K562 (cell line): ENCODE measurements around the gene EXOSC9. TPM values are rescaled to one million over a fixed set of nuclear protein-coding genes. Genes with fewer than 3 reads are reported as not detected.

Experiments
- CREB3L1 ChIP-seq: fragments of 450-650 bp; IDR thresholded peaks from 2 replicates; pipeline ENCODE4 v1.6.1; 2014; ENCODE audit warnings: low read depth, mild to moderate bottlenecking, moderate library complexity, borderline replicate concordance
- GATA2 ChIP-seq: sonication (generic); formaldehyde crosslinking; IDR thresholded peaks from 2 replicates; pipeline ENCODE4 v1.4.0; 2020; ENCODE audit warnings: mild to moderate bottlenecking, missing genetic modification reagents
- HNRNPK ChIP-seq: fragments of 200-400 bp; formaldehyde crosslinking; IDR thresholded peaks from one replicate; pipeline ENCODE4 v1.6.1; 2018; ENCODE audit warnings: mild to moderate bottlenecking, low read depth, low read length; ENCODE audit not compliant: poor library complexity, severe bottlenecking
- JUN ChIP-seq, 2 experiments: sonication (generic) in 1 of 2; formaldehyde crosslinking in 1 of 2; IDR thresholded peaks; 2 replicates each; pipeline versions ENCODE4 v1.6.1 to v1.8.0; 2012 to 2022; ENCODE audit warnings: borderline replicate concordance in 2 of 2, mild to moderate bottlenecking in 2 of 2, improper control_type of control experiment in 1 of 2, low read depth in 1 of 2, low read length in 1 of 2, missing genetic modification reagents in 1 of 2
- KLF6 ChIP-seq: fragments of 250-450 bp; sonication (Bioruptor Pico); IDR thresholded peaks from 2 replicates; pipeline ENCODE4 v1.4.0; 2020; ENCODE audit warnings: mild to moderate bottlenecking, moderate library complexity, borderline replicate concordance
- NCOA2 ChIP-seq, 2 experiments: fragments of 450-650 bp; IDR thresholded peaks; 2 replicates each; pipeline ENCODE4 v1.6.1; 2018; ENCODE audit warnings: mild to moderate bottlenecking in 2 of 2, moderate library complexity in 1 of 2; ENCODE audit not compliant: partially characterized antibody in 2 of 2
- NR1H2 ChIP-seq: sonication (generic); formaldehyde crosslinking; IDR thresholded peaks from 2 replicates; pipeline ENCODE4 v1.4.0; 2020; ENCODE audit warnings: mild to moderate bottlenecking, missing genetic modification reagents
- RBM15 ChIP-seq: fragments of 200-400 bp; formaldehyde crosslinking; IDR thresholded peaks from 2 replicates; pipeline ENCODE4 v1.6.1; 2018; ENCODE audit warnings: mild to moderate bottlenecking, low read length, moderate library complexity; ENCODE audit not compliant: insufficient read depth
- SMAD1 ChIP-seq: fragments of 150-350 bp; IDR thresholded peaks from 2 replicates; pipeline ENCODE4 v1.6.1; 2014; ENCODE audit warnings: low read length, low read depth; ENCODE audit not compliant: partially characterized antibody
- TRIM25 ChIP-seq: fragments of 450-650 bp; IDR thresholded peaks from 2 replicates; pipeline ENCODE4 v1.7.0; 2016; ENCODE audit warnings: borderline replicate concordance
- TRIM28 ChIP-seq: fragments of 450-650 bp; IDR thresholded peaks from 2 replicates; pipeline ENCODE4 v1.6.1; 2017
- ZKSCAN8 ChIP-seq: fragments of 200-800 bp; sonication (Bioruptor generic); IDR thresholded peaks from 2 replicates; pipeline ENCODE4 v1.6.1; 2016; ENCODE audit warnings: missing genetic modification characterization, missing compliant biosample characterization
- ZNF395 ChIP-seq: fragments of 200-800 bp; sonication (Bioruptor generic); IDR thresholded peaks from 2 replicates; pipeline ENCODE4 v1.6.1; 2017; ENCODE audit warnings: missing genetic modification characterization, missing compliant biosample characterization
- polyA plus RNA-seq, 8 experiments: library from polyadenylated mRNA; depleted of rRNA in 4 of 8; stranded (reverse) in 5 of 8; unstranded in 3 of 8; fragments of >200 nt; fragmentation: Nextera tagmentation in 2 of 8; fragmentation: Illumina TruSeq in 1 of 8; extraction: Ambion mirVana in 2 of 8; extraction: Trizol in 1 of 8; gene quantifications; 2 replicates each; pipeline versions ENCODE4 v1.2.1 to v1.2.3, GENCODE V29; 2011 to 2014; ENCODE audit warnings: inconsistent platforms in 1 of 8, missing spikeins in 1 of 8
- total RNA-seq, 7 experiments: library from RNA; depleted of rRNA in 6 of 7; stranded (reverse); fragments of >200 nt in 6 of 7; fragmentation: Illumina TruSeq in 2 of 7; extraction: Trizol in 2 of 7; gene quantifications; 2 replicates each; pipeline versions ENCODE4 v1.2.1 to v1.2.3, GENCODE V29; 2011 to 2021; ENCODE audit warnings: low replicate concordance in 1 of 7
- TF ChIP-seq, protein P1 (sequence below): fragments of 250-450 bp; sonication (Bioruptor Pico); IDR thresholded peaks from 2 replicates; pipeline ENCODE4 v1.4.0; 2020; ENCODE audit warnings: mild to moderate bottlenecking, moderate library complexity
- TF ChIP-seq, protein P2 (sequence below), 2 experiments: fragments of 450-650 bp in 1 of 2; sonication (generic) in 1 of 2; formaldehyde crosslinking in 1 of 2; IDR thresholded peaks in 1 of 2; conservative IDR thresholded peaks in 1 of 2; 2 replicates each; pipeline versions ENCODE4 v1.6.1 to v1.8.1; 2016 to 2023; ENCODE audit warnings: mild to moderate bottlenecking in 2 of 2, moderate library complexity in 2 of 2, inconsistent platforms in 1 of 2, missing genetic modification reagents in 1 of 2
- TF ChIP-seq, protein P3 (sequence below): fragments of 450-650 bp; IDR thresholded peaks from 2 replicates; pipeline ENCODE4 v1.6.1; 2016; ENCODE audit warnings: missing biosample characterization, missing genetic modification characterization

The EXOSC9 gene
- total and polyA plus RNA-seq, 9 of the 15 experiments (the other 6 are each of a cell fraction or from before 2014, with no cell fraction given), result 64.7 to 166 (median 115) TPM

DNA sequence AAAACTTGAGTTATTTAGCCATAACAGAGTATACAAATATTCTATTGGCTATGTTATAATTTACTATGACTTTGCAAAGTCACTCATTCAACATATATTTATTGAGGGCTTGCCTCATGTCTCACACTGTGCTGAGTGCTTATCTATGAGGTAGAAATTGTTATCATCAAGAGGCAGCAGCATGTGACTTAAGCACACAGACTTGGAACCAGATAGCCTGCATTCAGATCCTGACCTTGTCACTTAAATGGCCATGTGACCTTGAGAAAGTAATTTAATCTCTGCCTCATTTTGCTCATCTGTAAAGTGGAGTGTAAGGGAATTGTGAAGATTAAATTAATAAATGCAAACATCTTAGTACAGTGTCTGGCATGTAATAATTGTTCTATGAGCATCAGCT lies 10.1 kb upstream of the EXOSC9 start (continued):
- TF ChIP-seq TRIM25 (no peak), GATA2 (CRISPR knock-in tag) (peak; percentile 85), ZNF395 (CRISPR knock-in tag) (peak; percentile 84; the same call in 1 of the 2 replicates), CREB3L1 (peak; percentile 27; the same call in 1 of the 2 replicates), JUN (IDR thresholded peaks at IDR 0.05; ENCODE audit: borderline replicate concordance, low read depth, low read length) (0 out of 2 replicates have a peak, but pooled peaks have one; percentile 23), JUN (CRISPR knock-in tag; IDR thresholded peaks at IDR 0.05; ENCODE audit: borderline replicate concordance) (no peak), NR1H2 (CRISPR knock-in tag) (peak; percentile 36; the same call in 1 of the 2 replicates), ZKSCAN8 (no peak), HNRNPK (no peak), TRIM28 (no peak), SMAD1 (no peak), KLF6 (CRISPR knock-in tag) (no peak), RBM15 (no peak), NCOA2 (IDR thresholded peaks at IDR 0.05; ENCODE audit: partially characterized antibody in 2 of 2) (peak in 1 of 2 experiments; percentile 45)
- TF ChIP-seq, protein P1, sequence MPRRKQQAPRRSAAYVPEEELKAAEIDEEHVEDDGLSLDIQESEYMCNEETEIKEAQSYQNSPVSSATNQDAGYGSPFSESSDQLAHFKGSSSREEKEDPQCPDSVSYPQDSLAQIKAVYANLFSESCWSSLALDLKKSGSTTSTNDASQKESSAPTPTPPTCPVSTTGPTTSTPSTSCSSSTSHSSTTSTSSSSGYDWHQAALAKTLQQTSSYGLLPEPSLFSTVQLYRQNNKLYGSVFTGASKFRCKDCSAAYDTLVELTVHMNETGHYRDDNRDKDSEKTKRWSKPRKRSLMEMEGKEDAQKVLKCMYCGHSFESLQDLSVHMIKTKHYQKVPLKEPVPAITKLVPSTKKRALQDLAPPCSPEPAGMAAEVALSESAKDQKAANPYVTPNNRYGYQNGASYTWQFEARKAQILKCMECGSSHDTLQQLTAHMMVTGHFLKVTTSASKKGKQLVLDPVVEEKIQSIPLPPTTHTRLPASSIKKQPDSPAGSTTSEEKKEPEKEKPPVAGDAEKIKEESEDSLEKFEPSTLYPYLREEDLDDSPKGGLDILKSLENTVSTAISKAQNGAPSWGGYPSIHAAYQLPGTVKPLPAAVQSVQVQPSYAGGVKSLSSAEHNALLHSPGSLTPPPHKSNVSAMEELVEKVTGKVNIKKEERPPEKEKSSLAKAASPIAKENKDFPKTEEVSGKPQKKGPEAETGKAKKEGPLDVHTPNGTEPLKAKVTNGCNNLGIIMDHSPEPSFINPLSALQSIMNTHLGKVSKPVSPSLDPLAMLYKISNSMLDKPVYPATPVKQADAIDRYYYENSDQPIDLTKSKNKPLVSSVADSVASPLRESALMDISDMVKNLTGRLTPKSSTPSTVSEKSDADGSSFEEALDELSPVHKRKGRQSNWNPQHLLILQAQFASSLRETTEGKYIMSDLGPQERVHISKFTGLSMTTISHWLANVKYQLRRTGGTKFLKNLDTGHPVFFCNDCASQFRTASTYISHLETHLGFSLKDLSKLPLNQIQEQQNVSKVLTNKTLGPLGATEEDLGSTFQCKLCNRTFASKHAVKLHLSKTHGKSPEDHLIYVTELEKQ (CRISPR knock-in tag), result no peak
- TF ChIP-seq, protein P2, sequence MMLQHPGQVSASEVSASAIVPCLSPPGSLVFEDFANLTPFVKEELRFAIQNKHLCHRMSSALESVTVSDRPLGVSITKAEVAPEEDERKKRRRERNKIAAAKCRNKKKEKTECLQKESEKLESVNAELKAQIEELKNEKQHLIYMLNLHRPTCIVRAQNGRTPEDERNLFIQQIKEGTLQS (IDR thresholded peaks at IDR 0.05), result peak; percentile 67
- TF ChIP-seq, protein P2 (CRISPR knock-in tag; conservative IDR thresholded peaks at IDR 0.05), result no peak
- TF ChIP-seq, protein P3, sequence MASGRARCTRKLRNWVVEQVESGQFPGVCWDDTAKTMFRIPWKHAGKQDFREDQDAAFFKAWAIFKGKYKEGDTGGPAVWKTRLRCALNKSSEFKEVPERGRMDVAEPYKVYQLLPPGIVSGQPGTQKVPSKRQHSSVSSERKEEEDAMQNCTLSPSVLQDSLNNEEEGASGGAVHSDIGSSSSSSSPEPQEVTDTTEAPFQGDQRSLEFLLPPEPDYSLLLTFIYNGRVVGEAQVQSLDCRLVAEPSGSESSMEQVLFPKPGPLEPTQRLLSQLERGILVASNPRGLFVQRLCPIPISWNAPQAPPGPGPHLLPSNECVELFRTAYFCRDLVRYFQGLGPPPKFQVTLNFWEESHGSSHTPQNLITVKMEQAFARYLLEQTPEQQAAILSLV (tag), result no peak
